HG02885 (cell line): ENCODE results near the gene ELOVL7.
A peak's percentile ranks its signal among the peaks of the same experiment; 100 is the strongest.
"Not testable (repeated sequence)": the region's sequence is repeated elsewhere in the genome, so short reads cannot be mapped to it uniquely, and the experiment has no call there.

Experiments used
- ATAC-seq: cut with Tn5 transposase; IDR thresholded peaks from one replicate; pipeline ENCODE4 v1.9.1; 2021; ENCODE audit warnings: mild to moderate bottlenecking; ENCODE audit not compliant: unreplicated experiment, poor library complexity

ELOVL7 gene

DNA sequence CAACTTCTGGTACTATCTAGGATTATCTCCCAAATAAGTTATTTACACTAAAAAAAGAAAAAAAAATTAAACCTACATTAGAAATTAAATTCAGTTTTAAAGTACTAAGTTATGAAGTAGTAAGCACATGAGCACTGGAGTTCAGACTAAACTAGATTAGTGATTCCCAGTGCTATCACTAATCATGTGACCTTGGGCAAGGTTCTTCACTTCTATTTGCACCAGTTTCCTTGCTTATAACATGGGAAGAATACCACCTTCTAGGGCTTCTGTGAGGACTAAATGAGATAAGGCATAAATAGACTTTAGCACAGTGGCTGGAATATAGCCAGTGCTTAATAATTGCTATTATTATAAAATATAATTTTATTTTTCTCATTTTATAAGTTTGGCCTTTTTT, 10.5 kb downstream of the ELOVL7 start:
- ATAC-seq = no peak

DNA sequence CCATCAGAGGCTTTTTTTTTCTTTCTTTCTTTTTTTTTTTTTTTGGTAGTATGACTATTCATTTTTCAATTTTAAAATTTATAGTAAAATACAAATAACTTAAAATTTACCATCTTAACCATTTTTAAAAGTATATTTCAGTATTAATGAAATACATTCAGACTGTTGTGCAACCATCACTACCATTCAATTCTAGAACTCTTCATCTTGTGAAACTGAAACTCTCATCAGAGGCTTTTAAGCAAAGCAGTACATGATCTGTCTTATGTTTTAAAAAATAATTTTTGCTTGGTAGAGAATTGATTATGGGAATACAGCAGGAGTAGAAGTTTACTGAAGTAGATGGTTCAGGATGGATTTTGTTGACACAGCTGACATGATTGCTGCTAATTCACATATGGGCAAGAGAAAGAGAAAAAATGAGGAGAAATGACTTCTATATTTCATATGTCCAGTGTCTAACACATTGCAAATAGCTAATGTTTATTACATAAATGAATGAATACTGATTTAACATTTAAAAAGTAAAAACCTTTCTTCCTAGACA, 13.4 kb downstream of the ELOVL7 start:
- ATAC-seq = peak; percentile 55

- ATAC-seq = peak; percentile 44
Measured at GRCh38 chr5:60829490-60830266, 14.4 kb downstream of the ELOVL7 start.

DNA sequence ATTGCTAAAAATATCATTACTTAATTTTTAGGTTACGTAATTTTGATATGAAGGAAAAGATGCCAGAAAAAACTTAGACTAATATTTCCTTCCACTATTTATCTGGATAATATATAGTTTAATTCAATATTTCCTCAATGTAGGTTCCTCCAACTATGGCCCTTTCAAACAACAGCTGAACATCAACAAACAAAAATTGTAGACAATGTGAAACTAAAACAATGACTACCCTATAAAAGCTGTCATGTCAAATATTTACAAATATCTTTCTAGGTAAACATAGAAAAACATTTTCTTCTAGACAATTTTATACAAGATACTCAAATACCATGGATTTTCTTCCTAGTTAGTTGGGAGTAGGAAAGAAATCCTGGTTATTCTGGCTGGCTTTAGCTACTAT, 16.9 kb downstream of the ELOVL7 start:
- no peak for ATAC-seq

- peak; percentile 82 for ATAC-seq
Measured at GRCh38 chr5:60826653-60827052, 17.4 kb downstream of the ELOVL7 start.

DNA sequence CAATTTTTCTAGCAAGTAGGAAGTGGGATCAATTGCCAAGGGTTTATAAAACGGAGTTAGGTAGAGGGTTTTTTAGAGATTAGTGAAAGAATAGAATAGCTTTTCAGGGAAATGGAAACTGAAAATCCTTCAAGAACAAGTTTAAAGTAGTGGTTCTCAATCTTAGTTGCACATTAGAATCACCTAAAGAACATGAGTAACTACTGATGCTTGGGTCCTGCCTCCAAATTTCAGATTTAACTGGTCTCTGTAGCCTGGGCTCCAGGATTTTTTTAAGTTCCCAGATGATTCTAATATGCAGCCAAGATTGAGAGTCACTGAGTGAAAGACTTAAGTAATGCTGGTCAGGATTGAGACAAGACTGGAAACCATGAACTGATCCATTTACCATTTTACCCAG, 20.5 kb downstream of the ELOVL7 start:
- ATAC-seq = no peak

DNA sequence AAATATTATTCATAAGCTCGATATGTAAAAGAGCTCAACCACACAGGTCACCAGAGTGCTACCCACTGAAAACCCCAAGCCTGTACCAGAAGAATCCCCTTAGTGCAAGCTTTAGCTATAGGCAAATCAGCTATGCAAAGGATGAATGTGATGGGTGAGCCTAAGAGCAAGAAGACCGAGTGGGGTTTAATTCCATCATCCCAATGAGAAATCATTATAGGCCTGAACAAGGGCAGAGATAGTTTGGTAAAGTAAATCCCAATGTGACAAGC, 21.8 kb downstream of the ELOVL7 start:
- ATAC-seq = peak; percentile 46

GRCh38 chr5:60821488-60822284, 22.4 kb downstream of the ELOVL7 start:
- no peak for ATAC-seq

GRCh38 chr5:60820593-60821487, 23.2 kb downstream of the ELOVL7 start:
- no peak for ATAC-seq

- ATAC-seq = not testable (repeated sequence)
Measured at GRCh38 chr5:60816138-60816537, 27.9 kb downstream of the ELOVL7 start.

- ATAC-seq = no peak
Measured at GRCh38 chr5:60814498-60814897, 29.6 kb downstream of the ELOVL7 start.

GRCh38 chr5:60812426-60812825, 31.6 kb downstream of the ELOVL7 start:
- no peak for ATAC-seq

DNA sequence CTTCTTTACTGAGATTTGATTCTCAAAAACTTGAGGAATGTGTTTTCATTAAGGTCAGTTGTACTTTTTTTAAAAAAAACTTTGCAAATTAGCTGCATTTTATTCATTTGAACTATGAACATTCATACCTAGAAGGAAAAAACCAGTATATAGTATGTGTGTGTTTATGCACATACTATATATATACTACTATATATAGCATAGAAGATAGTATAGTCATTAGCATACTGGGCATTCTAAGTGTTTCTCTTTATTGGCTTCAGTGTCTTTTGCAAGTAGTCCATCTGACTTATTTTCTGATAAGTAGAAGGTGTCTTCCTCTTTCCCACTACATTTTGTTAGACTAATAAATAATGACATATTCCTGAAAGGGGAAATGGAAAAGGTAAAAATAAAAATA, 33.0 kb downstream of the ELOVL7 start:
- ATAC-seq = no peak

GRCh38 chr5:60810438-60811085, 33.5 kb downstream of the ELOVL7 start:
- no peak for ATAC-seq

DNA sequence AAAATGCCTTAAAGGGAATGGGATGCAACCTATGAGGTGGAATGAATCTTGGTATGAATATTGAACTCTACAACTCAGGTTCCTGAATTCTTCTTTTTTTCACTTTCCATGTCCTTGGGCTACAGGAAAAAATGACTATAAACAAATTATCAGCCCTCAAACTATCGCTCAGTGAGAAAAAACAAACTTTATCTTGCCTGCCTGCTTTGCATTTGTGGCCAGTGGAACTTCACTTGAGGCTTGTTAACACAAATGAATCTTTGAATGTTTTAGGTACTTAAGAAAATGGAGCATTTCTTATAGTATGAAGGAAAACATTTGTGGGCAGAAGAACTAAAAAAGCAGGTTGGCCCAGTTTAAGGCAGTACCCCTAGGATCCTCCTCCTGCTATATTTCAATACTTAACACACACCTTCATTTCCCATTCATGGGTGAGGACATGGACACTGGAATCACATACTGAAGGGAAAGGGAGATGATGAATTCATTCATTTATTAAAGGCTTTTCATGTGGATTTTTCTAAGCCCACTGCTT, 34.1 kb downstream of the ELOVL7 start:
- ATAC-seq = no peak

DNA sequence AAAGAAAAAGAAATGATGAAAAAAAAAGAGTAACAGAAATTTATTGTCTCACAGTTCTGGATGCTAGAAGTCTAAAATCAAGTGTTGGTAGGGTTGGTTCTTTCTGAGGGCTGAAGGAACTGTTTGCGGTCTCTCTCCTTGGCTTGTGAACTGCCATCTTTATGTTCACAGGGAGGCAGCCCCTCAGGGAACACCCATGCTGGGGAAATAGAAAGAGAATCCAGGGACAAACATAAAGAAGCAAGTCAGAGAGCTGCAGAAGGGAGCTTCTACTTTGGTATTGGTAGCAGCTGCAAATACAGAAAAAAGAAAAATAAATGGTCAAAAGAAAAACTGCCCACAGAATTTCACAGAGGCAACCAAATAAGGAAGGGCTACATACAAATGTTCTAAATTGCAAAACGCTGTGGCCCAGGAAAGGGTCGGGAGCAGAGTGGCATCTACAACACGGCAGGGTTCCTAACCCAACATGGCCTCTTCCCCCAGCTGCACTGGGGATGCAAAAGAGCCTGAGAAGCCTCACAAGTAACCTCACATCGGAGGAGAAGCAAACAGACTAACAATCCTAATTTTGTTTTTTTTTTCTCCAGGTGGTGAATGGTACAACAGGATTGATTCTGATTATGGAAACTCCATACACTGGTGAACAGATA, 37.4 kb downstream of the ELOVL7 start:
- no peak for ATAC-seq

DNA sequence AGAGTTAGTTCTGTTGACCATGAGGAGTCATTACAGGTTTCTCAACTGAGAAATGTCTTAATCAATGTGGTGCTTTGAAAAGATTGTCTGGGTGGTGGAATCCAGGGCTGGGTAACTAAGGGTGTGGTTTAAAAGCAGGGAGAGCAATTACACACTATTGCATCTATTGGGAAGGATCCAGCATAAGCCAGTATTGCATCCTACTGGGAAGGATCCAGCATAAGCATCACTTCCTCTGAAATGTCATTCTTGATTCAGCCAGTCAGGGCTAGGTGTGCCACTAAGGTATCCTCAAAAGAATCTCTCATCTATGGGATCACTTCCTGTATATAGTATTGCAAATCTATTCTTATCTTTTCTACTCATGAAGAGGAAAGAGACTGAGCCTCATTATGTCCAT, 38.6 kb downstream of the ELOVL7 start:
- no peak for ATAC-seq

GRCh38 chr5:60803712-60804111, 40.4 kb downstream of the ELOVL7 start:
- no peak for ATAC-seq

GRCh38 chr5:60802986-60803385, 41.1 kb downstream of the ELOVL7 start:
- ATAC-seq = no peak
